Heart right ventricle (tissue), 16 donors: ENCODE results near the gene LPAR1. TPM values are rescaled to one million over a fixed set of nuclear protein-coding genes. Genes with fewer than 3 reads are reported as not detected.

Source experiments
- ATAC-seq, 8 donors: fragments of 200-7000 bp; cut with Tn5 transposase; one replicate each; pipeline ENCODE4 v1.9.1; 2020; ENCODE audit warnings: mild to moderate bottlenecking in 8 of 8, moderate library complexity in 8 of 8, moderate number of reproducible peaks in 1 of 8
- DNase-seq, 2 donors: peaks; one replicate each; pipeline ENCODE4 v3.0.0-alpha.2; 2020
- H3K27ac ChIP-seq, 10 donors: fragments of 200-600 bp; sonication (generic) in 2 of 10; one replicate each; pipeline versions ENCODE4 v1.5.0 to v1.8.0; 2020 to 2022; ENCODE audit warnings: mild to moderate bottlenecking in 3 of 10
- H3K27me3 ChIP-seq, 7 donors: fragments of 200-600 bp; one replicate each; pipeline ENCODE4 v1.8.0; 2021 to 2022; ENCODE audit warnings: mild to moderate bottlenecking in 2 of 7
- H3K36me3 ChIP-seq, 9 donors: fragments of 200-600 bp; sonication (generic) in 1 of 9; one replicate each; pipeline versions ENCODE4 v1.5.0 to v1.8.0; 2020 to 2022; ENCODE audit warnings: mild to moderate bottlenecking in 2 of 9
- H3K4me1 ChIP-seq, 9 donors: fragments of 200-600 bp; sonication (generic) in 1 of 9; one replicate each; pipeline versions ENCODE4 v1.5.0 to v1.8.0; 2020 to 2022; ENCODE audit warnings: mild to moderate bottlenecking in 4 of 9
- H3K4me3 ChIP-seq, 10 donors: fragments of 200-600 bp; sonication (generic) in 2 of 10; one replicate each; pipeline versions ENCODE4 v1.5.0 to v1.8.0; 2020 to 2022; ENCODE audit warnings: mild to moderate bottlenecking in 7 of 10, moderate library complexity in 2 of 10
- H3K9me3 ChIP-seq, 11 donors: fragments of 200-600 bp in 10 of 11; sonication (generic) in 2 of 11; one replicate each; pipeline versions ENCODE4 v1.5.0 to v1.8.0; 2013 to 2022; ENCODE audit warnings: mild to moderate bottlenecking in 2 of 11, control low read depth in 1 of 11, moderate library complexity in 1 of 11
- WGBS, 2 donors: extraction: QIAGEN DNeasy Blood & Tissue Kit; methylation state at CpG; one replicate each; pipeline ENCODE4 v1.1.7; 2013; ENCODE audit warnings: inconsistent platforms in 1 of 2; 5-methylcytosine and 5-hydroxymethylcytosine counted together
- intact Hi-C, 10 donors: fragments of 100-400 bp; cut with DNase I; formaldehyde crosslinking; loops; one replicate each; pipeline versions ENCODE4 v1.11.1 to v1.14.2; 2022
- polyA plus RNA-seq, 2 donors: library from polyadenylated mRNA; stranded (reverse); fragments of 200-250 nt; gene quantifications; one replicate each; pipeline ENCODE4 v1.2.3, GENCODE V29; 2013
- total RNA-seq, 10 donors: library from RNA; stranded (reverse); fragmentation: NEBNext Ultra II Directional in 3 of 10; extraction: Animal tissue kit (Norgen Biotek cat#: 25700) in 3 of 10; gene quantifications; one replicate each; pipeline versions ENCODE4 v1.2.1 to v1.2.4, GENCODE V29; 2021 to 2023
- TF ChIP-seq, protein P1 (sequence below), 9 donors: fragments of 200-600 bp; sonication (generic) in 2 of 9; IDR thresholded peaks; one replicate each; pipeline versions ENCODE4 v1.5.0 to v1.8.0; 2021 to 2022; ENCODE audit warnings: antibody characterized with exemption in 9 of 9, mild to moderate bottlenecking in 5 of 9, moderate library complexity in 1 of 9
- donor health status: Arrhythmogenic right ventricular cardiomyopathy.
- donor health status: ischemic (EF 13 %, LVEDD 7.1; RV severe dilation, severe dysfunction).
- donor health status: healthy with polysubstance abuse.
- donor health status: DM: no; HTN: yes; CAD: no.
- donor health status: DM: no; HTN: no; CAD: no.
- donor health status: ischemic (EF 25% LVEDD 6.9; RV normal size, moderate dysfunction).
- donor health status: ischemic (EF 25% LVEDD 5.7; RV mildly dilated, moderate dysfunction).
- donor health status: healthy.
- donor health status: DM: yes; HTN: yes; CAD: no.
- donor health status: Ischemic cardiomyopathy.
- donor health status: ischemic (EF 35%, LVEDD 5.7; RV mildly dilated, moderate dysfunction).
- donor health status: nonischemic (EF 11% LVEDD 7.7; RV severe dilation, severe dysfunction).
- donor health status: DM: yes; HTN: yes; CAD: no.
- donor health status: PGD.
- donor health status: ischemic (EF 29% LVEDD 5.4; RV normal size, mild dysfunction).
- donor health status: nonischemic (EF 23%, LVEDD 6.1; RV moderate dilation, normal function).

Gene LPAR1
- total and polyA plus RNA-seq, 12 donors = 4.0 to 16.6 (median 7.7) TPM

- intact Hi-C loops = no loop called here
- H3K4me3 ChIP-seq = no peak overlapping the region
- 81 to 84% methylated on average over 6 of the region's 6 CpGs for WGBS, 2 donors
- TF ChIP-seq, protein P1, sequence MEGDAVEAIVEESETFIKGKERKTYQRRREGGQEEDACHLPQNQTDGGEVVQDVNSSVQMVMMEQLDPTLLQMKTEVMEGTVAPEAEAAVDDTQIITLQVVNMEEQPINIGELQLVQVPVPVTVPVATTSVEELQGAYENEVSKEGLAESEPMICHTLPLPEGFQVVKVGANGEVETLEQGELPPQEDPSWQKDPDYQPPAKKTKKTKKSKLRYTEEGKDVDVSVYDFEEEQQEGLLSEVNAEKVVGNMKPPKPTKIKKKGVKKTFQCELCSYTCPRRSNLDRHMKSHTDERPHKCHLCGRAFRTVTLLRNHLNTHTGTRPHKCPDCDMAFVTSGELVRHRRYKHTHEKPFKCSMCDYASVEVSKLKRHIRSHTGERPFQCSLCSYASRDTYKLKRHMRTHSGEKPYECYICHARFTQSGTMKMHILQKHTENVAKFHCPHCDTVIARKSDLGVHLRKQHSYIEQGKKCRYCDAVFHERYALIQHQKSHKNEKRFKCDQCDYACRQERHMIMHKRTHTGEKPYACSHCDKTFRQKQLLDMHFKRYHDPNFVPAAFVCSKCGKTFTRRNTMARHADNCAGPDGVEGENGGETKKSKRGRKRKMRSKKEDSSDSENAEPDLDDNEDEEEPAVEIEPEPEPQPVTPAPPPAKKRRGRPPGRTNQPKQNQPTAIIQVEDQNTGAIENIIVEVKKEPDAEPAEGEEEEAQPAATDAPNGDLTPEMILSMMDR (IDR thresholded peaks at IDR 0.05) = no peak
- H3K9me3 ChIP-seq = no peaks in the 10 kb centered on the region
- H3K27me3 ChIP-seq = no peaks in the 10 kb centered on the region
- peaks cover 0 to 38% (median 0%) of the 10 kb centered on the region in 9 donors for H3K4me1 ChIP-seq
- H3K27ac ChIP-seq = peak overlapping the region in 1 of 10 donors; percentile 21
- H3K36me3 ChIP-seq = no peaks in the 10 kb centered on the region
- ATAC-seq (no peak), DNase-seq (no peak)
These were observed 37.8 kb upstream of the LPAR1 start for GRCh38 chr9:111076042-111076441.

DNA sequence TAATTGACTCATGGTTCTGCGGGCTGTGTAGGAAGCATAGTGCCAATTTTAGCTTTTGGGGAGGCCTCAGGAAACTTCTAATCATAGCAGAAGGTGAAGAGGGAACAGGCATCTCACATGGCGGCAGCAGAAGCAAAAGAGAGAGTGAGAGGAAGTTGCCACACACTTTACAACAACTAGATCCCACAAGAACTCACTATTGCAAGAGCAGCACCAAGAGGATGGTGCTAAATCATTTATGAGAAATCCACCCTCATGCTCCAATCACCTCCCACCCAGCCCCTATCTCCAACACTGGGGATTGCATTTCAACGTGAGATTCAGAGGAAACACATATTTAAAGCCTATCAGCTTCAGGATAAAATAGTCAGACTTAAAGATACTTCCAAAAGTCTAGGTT lies 36.1 kb upstream of the LPAR1 start:
- H3K9me3 ChIP-seq = no peaks in the 10 kb centered on the region

GRCh38 chr9:111069183-111069582 lies 30.9 kb upstream of the LPAR1 start:
- DNase-seq (no peak), ATAC-seq (peak in 2 of 8 donors; percentile 7 to 11)
- intact Hi-C loops = no loop called here
- TF ChIP-seq, protein P1 (IDR thresholded peaks at IDR 0.05) = no peak
- H3K27ac ChIP-seq = peak overlapping the region in 3 of 10 donors; percentile 9 to 76 (median 15)
- no peaks in the 10 kb centered on the region for H3K27me3 ChIP-seq
- H3K4me1 ChIP-seq = peaks cover 0 to 28% (median 0%) of the 10 kb centered on the region in 9 donors
- H3K36me3 ChIP-seq = no peaks in the 10 kb centered on the region
- no peaks in the 10 kb centered on the region for H3K9me3 ChIP-seq
- H3K4me3 ChIP-seq = no peak overlapping the region
- 54 to 66% methylated on average over 2 of the region's 2 CpGs for WGBS, 2 donors

More for the DNA sequence above, 36.1 kb upstream of the LPAR1 start:
- peaks cover 0 to 38% (median 0%) of the 10 kb centered on the region in 9 donors for H3K4me1 ChIP-seq
- TF ChIP-seq, protein P1 (IDR thresholded peaks at IDR 0.05) = no peak
- intact Hi-C loops = no loop called here
- 65 to 80% methylated on average over 3 of the region's 3 CpGs for WGBS, 2 donors
- no peak overlapping the region for H3K4me3 ChIP-seq
- no peaks in the 10 kb centered on the region for H3K27me3 ChIP-seq
- ATAC-seq (peak in 1 of 8 donors; percentile 25), DNase-seq (no peak)
- H3K36me3 ChIP-seq = no peaks in the 10 kb centered on the region
- H3K27ac ChIP-seq = no peak overlapping the region

GRCh38 chr9:111068771-111069170 lies 30.5 kb upstream of the LPAR1 start:
- no peak for DNase-seq
- Histone ChIP-seq H3K9me3 (no peaks in the 10 kb centered on the region), H3K27ac (peak overlapping the region in 5 of 10 donors; percentile 9 to 76 (median 60)), H3K4me1 (peaks cover 0 to 28% (median 0%) of the 10 kb centered on the region in 9 donors), H3K36me3 (no peaks in the 10 kb centered on the region), H3K27me3 (no peaks in the 10 kb centered on the region), H3K4me3 (no peak overlapping the region)
- 71 to 79% methylated on average over 4 of the region's 4 CpGs for WGBS, 2 donors
- TF ChIP-seq, protein P1 (IDR thresholded peaks at IDR 0.05) = no peak
- intact Hi-C loops = no loop called here
- ATAC-seq = peak in 6 of 8 donors; percentile 40 to 75 (median 43)
